Stimulated activated CD4-positive, alpha-beta T cell treated with anti-CD3 and anti-CD28 coated beads, Interleukin-4, amount 100 ng/mL, for 24 hours (primary cell): ENCODE measurements around the gene ATG4B.
"Not testable (repeated sequence)": the region's sequence is repeated elsewhere in the genome, so short reads cannot be mapped to it uniquely, and the experiment has no call there.

Experiments
- DNase-seq: peaks from one replicate; pipeline ENCODE4 v3.0.0-alpha.2; 2020

Gene ATG4B

GRCh38 chr2:241637018-241637794 is at the start of gene ATG4B, which contains the start of gene THAP4:
Gene ATG4B, plus strand, starts transcription at chr2:241637693. Its CDS starts 22 bp downstream, at chr2:241637715.
Gene THAP4, minus strand, starts transcription at chr2:241637158. Its CDS starts 141 bp downstream, at chr2:241637017.
- peak; percentile 77 for DNase-seq

GRCh38 chr2:241589863-241590262 is 47.6 kb upstream of the ATG4B start:
- not testable (repeated sequence) for DNase-seq

GRCh38 chr2:241590496-241591455 is 46.7 kb upstream of the ATG4B start:
- not testable (repeated sequence) for DNase-seq

GRCh38 chr2:241592126-241592845 is 45.2 kb upstream of the ATG4B start:
- DNase-seq: no peak

GRCh38 chr2:241593271-241593670 is 44.2 kb upstream of the ATG4B start:
- DNase-seq: no peak

- DNase-seq: no peak
These were observed 41.8 kb upstream of the ATG4B start for GRCh38 chr2:241595600-241596140.

GRCh38 chr2:241597561-241597960 is 39.9 kb upstream of the ATG4B start:
- DNase-seq: no peak

- DNase-seq: no peak
These were observed 39.4 kb upstream of the ATG4B start for GRCh38 chr2:241598061-241598460.

GRCh38 chr2:241598487-241598886 is 39.0 kb upstream of the ATG4B start:
- DNase-seq: no peak

GRCh38 chr2:241599615-241600014 is 37.9 kb upstream of the ATG4B start:
- no peak for DNase-seq

GRCh38 chr2:241601841-241602240 is 35.7 kb upstream of the ATG4B start:
- no peak for DNase-seq

GRCh38 chr2:241602720-241603119 is 34.8 kb upstream of the ATG4B start:
- DNase-seq: no peak

- no peak for DNase-seq
These were observed 33.8 kb upstream of the ATG4B start for GRCh38 chr2:241603686-241604085.

GRCh38 chr2:241606186-241606585 is 31.3 kb upstream of the ATG4B start:
- DNase-seq: no peak

- DNase-seq: no peak
These were observed 30.2 kb upstream of the ATG4B start for GRCh38 chr2:241607162-241607885.

GRCh38 chr2:241608881-241609280 is 28.6 kb upstream of the ATG4B start:
- no peak for DNase-seq

- DNase-seq: peak; percentile 88
These were observed 27.4 kb upstream of the ATG4B start for GRCh38 chr2:241609859-241610793.

GRCh38 chr2:241611062-241611461 is 26.4 kb upstream of the ATG4B start:
- DNase-seq: no peak

GRCh38 chr2:241612156-241613016 is 25.1 kb upstream of the ATG4B start:
- DNase-seq: no peak
